Effector CD8-positive, alpha-beta T cell (primary cell): ENCODE measurements around the gene C5orf24.
"Not testable (repeated sequence)": the region's sequence is repeated elsewhere in the genome, so short reads cannot be mapped to it uniquely, and the experiment has no call there.

Source experiments
- DNase-seq: peaks from one replicate; lab custom pipeline; 2025; lab: John Stamatoyannopoulos, UW
- total RNA-seq, 4 experiments: gene quantifications; one replicate each; lab custom pipeline; 2026; lab: John Stamatoyannopoulos, UW

The C5orf24 gene
- 22.6 to 36.8 (median 27.6) reads per million in 4 experiments for total RNA-seq

DNA sequence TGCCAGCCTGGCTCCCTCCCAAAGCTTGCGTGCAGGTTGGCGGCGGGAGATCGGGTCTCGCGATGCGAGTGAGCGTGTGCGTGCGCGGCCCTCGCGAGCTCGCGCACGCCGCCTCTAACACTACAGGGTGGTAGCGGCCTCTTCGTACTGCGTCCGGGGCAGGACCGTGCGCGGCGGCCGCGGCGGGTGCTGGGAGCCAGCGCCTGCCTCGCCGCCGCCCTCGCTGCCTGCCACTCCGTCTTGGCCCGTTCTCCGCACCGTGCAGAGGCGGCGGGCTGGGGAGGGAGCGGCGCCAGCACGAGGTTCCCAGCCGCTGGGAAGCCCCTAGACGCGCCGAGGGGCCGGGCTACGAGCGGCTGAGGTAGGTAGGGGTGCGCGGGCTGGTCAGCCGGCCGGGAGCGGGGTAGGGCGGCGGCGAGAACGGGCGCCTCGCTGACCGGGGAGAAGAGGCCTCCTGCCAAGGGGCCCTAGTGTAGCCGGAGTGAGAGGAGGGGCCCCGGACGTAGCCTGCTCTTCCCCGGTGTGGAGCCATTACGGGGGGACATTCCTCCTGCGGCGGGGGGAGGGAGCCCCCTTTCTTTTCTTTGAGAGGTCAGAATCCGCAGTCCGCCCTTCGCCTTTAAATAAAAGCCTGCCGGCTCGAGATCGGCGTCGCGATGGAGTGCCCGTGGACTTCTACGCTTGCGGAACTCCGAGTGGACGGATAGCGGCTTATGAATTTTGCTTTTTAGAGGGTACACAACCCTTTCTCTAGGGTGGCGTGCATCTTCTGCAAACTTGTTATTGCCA is at the start of gene C5orf24:
Gene C5orf24, plus strand, starts transcription at position 117 of the 789 bp plus-strand sequence. CDS start 8,933 bp downstream, outside the sequence.
- DNase-seq = peak; percentile 82

DNA sequence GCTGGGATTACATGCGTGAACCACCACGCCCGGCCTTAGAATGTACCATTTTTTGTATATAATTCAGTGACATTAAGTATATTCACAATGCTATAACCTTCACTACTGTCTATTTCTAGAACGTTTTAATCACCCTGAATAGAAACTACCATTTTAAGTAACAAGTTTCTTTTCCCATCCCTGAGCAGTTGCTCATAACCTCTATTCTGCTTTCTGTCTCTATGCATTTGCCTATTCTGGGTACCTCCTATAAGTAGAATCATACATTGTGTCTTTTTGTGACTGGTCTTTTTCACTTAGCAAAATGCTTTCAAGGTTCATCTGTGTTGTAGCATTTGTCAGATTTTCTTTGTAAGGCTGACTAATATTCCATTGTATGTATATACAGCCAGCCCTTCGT is 47.3 kb upstream of the C5orf24 start:
- no peak for DNase-seq

DNA sequence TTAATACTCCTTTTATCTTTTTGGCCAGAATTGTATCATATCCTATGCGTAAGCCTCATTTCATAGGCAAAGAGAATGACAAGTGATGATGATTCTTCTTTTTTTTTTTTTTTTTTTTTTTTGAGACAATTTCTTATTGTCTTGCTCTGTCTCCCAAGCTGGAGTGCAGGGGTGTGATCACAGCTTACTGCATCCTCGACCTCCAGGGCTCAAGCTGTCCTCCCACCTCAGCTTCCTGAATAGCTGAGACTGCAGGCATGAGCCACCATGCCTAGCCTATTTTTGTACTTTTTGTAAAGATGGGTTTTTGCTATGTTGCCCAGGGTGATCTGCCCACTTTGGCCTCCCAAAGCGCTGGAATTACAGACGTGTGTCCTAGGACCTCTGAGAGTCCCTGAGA is 41.9 kb upstream of the C5orf24 start:
- DNase-seq = no peak

DNA sequence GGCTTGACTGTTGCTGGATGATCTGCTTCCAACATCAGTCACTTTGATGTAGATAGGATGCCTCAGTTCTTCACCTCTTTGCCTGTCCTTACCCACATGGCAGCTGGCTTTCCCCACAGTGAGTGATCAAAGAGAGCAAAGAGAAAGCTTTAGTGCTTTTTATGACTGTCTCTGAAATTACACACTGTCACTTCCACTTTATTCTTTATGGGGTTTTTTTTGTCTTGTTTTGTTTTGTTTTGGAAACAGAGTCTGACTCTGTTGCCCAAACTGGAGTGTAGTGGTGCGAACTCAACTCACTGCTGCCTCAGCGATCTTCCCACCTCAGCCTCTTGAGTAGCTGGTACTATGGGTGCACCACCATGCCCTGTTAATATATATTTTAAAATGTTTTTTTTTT is 32.4 kb upstream of the C5orf24 start:
- DNase-seq = no peak

DNA sequence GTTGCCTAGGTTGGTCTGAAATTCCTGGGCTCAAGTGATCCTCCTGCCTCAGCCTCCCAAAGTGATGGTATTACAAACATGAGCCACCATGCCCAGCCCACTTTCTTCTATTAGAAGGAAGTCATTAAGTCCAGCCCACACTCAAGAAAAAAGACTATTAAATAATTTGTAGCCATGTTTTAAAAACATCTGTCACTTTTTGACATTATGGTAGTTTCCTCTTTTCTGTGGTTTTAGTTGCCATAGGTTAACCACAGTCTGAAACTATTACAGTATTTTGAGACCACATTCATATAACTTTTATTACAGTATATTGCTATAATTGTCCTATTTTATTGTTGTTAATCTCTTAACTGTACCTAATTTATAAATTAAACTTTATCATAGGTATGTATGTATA is 31.9 kb upstream of the C5orf24 start:
- DNase-seq = no peak

DNA sequence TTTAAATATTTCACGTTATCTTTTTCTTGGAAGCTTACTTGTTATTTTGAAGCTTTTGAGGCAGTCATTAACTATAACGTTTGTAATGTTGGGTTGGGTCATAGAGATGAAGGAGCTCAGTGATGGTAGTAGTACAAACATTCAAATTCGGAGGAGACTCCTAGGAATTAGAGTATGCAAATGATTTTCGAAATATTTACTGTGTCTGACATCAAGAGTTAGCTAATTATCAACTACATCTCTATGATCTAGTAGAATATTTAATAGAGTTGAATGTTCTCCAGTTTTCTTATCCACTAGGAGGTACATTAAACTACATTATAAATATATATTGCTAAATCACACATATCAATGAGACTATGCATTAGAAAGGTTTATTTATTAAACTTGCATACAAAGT is 28.8 kb upstream of the C5orf24 start:
- no peak for DNase-seq

DNA sequence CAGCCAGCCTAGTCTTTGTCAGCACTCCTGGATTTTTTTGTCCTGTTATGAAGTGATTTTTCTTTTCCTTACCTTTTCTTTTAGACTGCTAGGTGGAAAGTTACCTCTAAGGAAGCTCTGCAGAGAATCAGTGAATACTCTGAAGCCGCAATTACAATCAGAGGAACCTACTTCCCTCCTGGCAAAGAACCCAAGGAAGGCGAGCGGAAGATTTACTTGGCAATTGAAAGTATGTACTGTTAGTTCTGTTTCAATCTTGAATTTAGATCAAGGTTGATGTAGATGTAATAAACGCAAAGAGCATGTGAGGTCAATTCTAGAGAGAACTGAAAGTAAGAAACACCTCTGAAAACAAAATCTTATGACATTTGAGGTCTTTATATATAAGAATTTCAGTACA is 27.0 kb upstream of the C5orf24 start:
- no peak for DNase-seq

DNA sequence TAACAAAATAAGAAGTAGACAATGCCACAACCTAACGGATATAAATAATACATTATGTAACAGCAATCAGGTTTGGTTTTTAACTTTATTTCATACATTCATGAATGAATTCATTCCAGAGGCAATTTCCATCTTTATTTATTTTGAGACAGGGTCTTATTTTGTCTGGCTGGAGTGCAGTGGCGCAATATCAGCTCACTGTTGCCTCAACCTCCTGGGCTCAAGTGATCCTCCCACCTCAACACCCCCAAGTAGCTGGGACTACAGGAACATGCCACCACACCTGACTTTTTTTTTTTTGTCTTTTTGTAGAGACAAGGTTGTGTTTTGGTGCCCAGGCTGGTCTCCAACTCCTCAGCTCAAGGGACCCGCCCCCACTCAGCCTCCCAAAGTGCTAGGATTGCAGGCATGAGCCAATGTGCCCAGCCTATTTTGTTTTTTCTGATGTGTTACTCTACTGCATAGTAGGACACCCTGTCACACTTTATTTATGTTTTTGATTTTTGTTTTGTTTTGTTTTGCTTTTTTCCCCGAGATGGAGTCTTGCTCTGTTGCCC is 26.3 kb upstream of the C5orf24 start:
- DNase-seq = no peak

DNA sequence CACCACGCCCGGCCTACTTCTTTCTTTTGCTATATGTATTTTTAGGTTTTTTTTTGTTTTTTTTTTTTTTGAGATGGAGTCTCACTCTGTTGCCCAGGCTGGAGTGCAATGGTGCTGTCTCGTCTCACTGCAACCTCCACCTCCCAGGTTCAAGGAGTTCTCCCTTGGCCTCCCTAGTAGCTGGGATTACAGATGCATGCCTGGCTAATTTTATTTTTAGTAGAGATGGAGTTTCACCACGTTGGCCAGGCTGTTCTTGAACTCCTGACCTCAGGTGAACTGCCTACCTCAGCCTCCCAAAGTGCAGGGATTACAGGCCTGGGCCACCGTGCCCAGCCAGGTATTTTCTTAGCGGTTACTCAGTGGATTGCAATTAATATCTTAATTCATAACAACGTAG is 23.9 kb upstream of the C5orf24 start:
- DNase-seq = no peak

DNA sequence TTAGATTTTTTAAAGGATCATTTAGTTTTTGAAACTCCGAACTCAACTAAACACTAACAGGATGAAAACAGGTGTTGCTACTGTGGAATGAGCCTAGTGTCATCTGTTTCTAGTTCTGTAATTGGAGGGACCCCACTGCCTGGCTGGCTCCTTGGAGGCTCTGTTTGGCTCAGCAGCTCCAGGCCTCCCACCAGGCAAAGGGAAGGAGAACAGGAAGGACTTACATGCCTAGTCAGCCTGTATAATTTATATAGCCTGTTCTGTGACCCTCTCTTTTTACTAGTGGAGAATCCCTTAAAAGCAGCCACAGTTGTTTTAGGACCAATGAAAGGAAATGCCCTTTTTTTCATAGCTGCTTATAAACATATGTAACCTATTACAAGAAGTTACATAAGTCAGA is 21.1 kb upstream of the C5orf24 start:
- DNase-seq = no peak

DNA sequence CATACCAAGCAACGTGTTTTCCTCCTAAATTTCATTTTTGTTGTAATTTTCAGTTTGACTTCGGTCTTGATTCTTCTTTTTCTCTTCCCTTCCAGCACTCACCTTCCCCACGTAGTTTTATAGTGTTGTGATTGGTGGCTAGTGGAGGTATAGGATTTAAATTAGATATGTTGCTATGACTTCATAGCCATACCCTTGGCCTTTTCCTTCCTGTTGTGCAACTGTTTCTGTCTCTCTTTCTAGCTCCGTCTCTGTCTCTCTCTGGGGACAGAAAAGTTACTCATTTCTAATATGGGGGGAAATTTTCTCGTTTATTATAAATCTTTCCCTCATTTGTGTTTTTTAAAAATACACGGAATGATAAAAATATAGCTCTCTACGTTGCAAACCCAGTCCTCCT is 20.6 kb upstream of the C5orf24 start:
- no peak for DNase-seq

DNA sequence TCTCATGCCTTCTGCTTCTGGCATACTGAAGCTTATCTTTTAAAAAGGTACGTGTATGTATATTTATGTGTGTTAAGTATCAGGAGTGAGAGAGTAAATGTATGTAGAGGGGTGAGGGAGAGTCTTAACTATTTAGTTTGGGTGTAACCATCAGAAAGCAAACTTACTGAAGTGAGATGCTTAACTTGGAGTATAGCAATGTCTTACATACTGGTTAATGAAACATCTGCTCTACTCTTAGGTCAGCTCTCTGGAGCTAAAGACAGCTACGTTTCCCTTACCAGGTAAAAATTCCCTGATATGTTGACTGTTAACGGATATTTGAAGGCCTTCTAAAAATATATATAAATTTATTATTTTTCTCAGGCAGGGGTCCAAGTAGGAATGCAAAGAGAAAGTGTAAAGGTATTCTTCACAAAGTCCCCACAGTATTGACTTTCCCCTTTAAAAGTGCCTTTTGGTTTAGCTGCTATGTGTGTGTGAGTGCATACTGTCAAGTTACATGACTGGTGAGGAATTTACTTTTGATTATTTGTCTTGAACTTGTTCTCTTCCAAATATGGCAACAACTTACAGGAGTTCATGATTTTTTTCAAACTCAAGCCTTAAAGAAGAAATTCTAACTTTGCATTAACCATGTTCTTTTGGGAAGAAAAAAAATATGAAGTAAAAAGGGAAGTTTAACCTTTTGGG is 12.3 kb upstream of the C5orf24 start:
- no peak for DNase-seq

DNA sequence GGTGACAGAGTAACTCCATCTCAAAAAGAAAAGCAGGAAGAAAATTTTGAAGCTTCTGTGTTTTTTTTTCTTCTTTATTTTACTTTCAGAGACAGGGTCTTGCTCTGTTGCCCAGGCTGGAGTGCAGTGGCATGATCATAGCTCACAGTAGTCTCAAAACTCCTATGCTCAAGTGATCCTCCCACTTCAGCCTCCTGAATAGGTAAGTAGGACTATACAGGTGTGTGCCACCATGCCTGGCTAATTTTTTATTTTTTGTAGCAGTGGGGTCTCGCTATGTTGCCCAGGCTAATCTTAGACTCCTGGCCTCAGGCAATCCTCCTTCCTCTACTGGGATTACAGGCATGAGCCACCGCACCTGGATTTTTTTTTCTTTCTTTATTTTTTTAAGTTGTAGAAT is 10.1 kb upstream of the C5orf24 start:
- DNase-seq = no peak

DNA sequence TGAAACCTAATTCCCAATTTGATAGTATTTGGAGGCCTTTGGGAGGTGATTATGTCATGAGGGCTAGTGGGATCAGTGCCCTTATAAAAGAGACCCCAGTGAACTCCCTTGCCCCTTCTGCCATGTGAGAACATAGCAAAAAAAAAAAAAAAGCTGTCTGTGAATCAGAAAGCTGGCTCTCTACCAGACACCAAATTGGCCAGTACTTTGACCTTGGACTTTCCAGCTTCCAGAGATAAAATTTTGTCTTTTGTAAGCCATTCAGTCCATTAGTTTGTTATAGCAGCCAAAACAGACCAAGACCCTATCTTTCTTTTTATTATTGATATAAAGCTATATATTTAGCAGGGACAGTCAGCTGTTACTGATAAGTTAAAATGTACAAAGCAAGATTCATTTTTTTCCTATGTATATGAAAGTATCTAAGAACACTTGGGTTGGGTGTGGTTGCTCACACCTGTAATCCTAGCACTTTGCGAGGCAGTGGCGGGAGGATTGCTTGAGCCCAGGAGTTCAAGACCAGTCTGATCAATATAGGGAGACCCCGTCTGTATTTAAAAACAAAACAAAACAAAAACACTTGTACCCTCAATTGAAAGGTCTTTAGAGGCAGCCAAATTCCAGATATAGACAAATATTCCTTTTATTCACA is 8.1 kb upstream of the C5orf24 start:
- DNase-seq = no peak

DNA sequence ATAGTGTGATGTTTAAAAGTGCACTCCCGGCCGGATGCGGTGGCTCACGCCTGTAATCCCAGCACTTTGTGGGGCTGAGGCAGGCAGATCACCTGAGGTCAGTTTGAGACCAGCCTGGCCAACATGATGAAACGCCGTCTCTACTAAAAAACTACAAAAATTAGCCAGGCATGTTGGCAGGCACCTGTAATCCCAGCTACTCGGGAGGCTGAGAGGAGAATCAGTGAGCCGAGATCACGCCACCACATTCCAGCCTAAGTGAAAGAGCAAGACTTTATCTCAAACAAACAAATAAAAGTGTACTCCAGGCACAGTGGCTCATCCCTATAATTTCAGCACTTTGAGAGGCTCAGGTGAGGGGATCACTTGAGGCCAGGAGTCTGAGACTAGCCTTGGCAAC is 7.4 kb upstream of the C5orf24 start:
- not testable (repeated sequence) for DNase-seq

DNA sequence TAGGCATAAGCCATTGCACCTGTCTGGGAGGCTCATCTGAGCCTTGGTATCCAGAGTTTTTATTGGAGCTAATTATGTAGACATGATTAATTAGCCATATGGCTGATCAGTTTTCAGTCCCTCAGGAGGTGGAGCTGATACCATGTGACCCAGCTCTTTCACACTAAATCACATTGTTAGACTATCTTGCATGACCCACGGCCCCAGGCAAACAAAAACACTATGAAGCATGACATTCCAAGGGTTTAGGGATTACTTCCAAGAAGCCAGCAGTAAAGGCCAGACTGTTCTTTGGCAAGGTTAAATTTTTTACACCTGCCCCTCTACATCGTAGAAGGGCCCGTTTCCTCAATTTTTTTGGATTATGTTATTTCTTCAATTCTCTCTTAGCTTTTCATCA is 5.0 kb upstream of the C5orf24 start:
- DNase-seq = no peak

DNA sequence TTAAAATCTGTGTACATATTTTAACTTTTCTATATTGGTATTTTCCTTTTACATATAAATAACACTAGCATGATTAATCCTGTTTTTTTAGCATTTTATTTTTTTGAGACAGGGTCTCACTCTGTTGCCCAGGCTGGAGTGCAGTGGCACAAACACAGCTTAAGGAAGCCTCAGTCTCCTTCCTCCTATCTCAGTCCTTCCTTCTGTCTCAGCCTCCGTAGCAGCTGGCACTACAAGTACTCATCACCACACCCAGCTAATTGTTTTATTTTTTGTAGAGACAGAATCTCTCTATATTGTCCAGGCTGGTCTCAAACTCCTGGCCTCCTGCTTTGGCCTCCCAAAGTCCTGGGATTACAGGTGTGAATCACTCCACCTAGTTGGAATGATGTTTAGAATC is 1.5 kb upstream of the C5orf24 start:
- DNase-seq = no peak

DNA sequence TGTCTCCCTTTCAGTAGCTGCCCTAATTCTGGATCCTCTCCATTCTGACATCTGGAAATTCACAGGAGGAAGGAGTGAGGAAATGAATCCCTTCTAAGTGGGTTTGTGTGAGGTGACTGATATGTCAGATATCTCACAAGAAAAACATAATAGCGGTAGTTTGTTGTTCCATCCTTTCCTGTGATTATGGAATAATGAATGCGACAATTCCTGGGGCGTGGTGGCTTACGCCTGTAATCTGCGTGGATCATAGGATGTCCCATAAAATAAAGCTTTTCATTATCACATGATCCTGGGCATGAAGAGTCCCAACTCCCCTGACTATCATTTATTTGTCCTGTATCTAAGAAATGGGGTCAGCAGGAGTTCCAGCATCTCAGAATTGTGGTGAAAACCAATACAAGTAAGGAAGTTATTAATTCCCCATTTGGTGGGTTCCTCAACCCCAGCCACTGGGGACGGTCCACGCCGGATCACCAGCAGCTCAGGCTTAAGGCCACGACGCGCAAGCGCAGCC is 375 bp upstream of the C5orf24 start:
- no peak for DNase-seq

DNA sequence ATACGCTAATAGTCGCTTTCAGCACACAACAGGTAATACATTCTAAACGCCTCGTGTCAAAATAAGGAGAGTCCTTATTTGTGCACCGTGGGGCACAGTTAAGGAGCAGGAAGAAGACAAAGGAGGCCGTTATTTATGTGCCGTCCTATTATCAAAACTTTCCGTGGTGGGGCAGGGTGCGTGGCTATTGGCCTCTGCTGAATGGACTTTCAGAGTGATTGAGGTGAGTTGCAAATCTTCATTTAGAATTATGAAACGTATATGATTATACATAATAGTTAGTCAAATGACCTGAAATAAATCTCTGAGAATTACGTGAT is 833 bp downstream of the C5orf24 start:
- DNase-seq = no peak

DNA sequence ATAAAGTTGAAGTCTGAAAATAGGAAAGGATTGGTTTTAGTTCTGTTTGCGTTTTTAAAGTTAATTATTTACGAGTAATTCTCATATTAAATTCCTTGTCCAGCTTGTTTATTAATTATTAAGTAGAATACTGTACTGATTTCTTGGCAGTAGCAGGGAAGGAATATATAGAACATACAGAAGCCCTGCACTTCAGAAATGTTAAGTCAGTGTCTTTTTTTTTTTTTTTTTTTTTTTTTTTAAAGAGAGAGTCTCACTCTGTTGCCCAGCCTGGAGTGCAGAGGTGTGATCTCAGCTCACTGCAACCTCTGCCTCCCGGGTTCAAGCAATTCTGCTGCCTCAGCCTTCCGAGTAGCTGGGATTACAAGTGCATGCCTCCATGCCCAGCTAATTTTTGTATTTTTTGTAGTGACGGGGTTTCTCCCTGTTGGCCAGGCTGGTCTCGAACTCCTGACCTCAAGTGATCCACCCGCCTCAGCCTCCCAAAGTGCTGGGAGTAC is 3.7 kb downstream of the C5orf24 start:
- DNase-seq = not testable (repeated sequence)

DNA sequence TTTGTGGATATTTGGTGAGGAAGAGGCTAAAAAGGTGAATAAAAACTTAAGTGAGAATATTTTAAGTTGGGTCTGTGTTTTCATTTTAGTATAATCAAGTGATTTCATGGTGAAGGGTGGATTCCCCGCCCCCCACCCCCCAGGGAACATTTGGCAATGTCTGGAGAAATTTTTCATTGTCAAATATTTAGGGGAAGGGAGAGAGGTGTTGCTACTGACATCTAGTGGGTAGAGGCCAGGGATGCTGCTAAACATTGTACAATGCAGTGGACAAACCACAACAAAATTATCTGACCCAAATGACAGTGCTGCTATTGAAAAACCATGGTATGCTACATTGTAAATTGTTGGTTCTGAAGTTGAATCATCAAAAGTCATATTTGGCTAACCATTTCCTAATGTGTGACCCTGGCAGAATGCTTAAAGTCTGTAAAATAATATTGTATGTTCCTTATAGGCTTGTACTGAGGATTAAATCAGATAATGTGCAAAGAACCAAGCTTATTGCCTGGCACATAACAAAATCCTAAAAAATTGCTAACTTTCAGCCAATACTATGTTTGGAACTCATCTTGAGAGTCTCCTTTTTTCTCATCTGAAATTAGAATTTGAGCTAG is 5.6 kb downstream of the C5orf24 start:
- no peak for DNase-seq

DNA sequence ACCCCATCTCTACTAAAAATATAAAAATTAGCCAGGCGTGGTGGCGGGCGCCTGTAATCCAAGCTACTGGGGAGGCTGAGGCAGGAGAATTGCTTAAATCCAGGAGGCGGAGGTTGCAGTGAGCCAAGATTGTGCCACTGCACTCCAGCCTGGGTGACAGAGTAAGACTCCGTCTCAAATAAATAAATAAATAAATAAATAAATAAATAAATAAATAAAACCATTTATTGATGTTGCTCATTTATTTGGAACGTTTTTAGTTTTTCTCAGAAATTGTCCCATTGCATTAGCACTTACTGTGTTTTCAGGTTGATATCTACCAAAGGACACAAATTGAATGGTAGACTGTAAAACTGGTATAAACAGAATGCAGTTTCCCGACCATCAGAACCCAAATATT is 10.7 kb downstream of the C5orf24 start:
- not testable (repeated sequence) for DNase-seq
